Mesenteric fat pad (tissue), 1 donor: ENCODE results near the gene SLC35C1. TPM values are rescaled to one million over a fixed set of nuclear protein-coding genes. Genes with fewer than 3 reads are reported as not detected.
A peak's percentile ranks its signal among the peaks of the same experiment; 100 is the strongest.

Source experiments
- DNase-seq: peaks from one replicate; pipeline ENCODE4 v3.0.0-alpha.2; 2020; ENCODE audit warnings: low spot score
- total RNA-seq: library from RNA; stranded (reverse); fragmentation: NEBNext Ultra II Directional; extraction: Animal tissue kit (Norgen Biotek cat#: 25700); gene quantifications from one replicate; pipeline ENCODE4 v1.2.1, GENCODE V29; 2021
- donor health status: DM: yes; HTN: yes; CAD: no.

SLC35C1 gene
- total RNA-seq, 1 donor from 2014 or later = 81.0 TPM

GRCh38 chr11:45810431-45811108, 5.6 kb downstream of the SLC35C1 start:
- peak; percentile 89 for DNase-seq

- peak; percentile 87 for DNase-seq
Observed at GRCh38 chr11:45811109-45811435, 6.1 kb downstream of the SLC35C1 start.

- DNase-seq = peak; percentile 65
Observed at GRCh38 chr11:45811571-45812290, 6.8 kb downstream of the SLC35C1 start.

GRCh38 chr11:45812581-45813548, 7.9 kb downstream of the SLC35C1 start:
- peak; percentile 68 for DNase-seq

- DNase-seq = peak; percentile 26
Observed at GRCh38 chr11:45815747-45816146, 10.8 kb downstream of the SLC35C1 start.

- no peak for DNase-seq
Observed at GRCh38 chr11:45816614-45817013, 11.7 kb downstream of the SLC35C1 start.

GRCh38 chr11:45817191-45817590, 12.2 kb downstream of the SLC35C1 start:
- DNase-seq = peak; percentile 35

- peak; percentile 55 for DNase-seq
Observed at GRCh38 chr11:45818961-45819605, 14.1 kb downstream of the SLC35C1 start.

- peak; percentile 16 for DNase-seq
Observed at GRCh38 chr11:45820211-45820857, 15.4 kb downstream of the SLC35C1 start.

GRCh38 chr11:45826492-45826891, 21.5 kb downstream of the SLC35C1 start:
- peak; percentile 51 for DNase-seq

GRCh38 chr11:45827123-45827522, 22.2 kb downstream of the SLC35C1 start:
- DNase-seq = no peak

GRCh38 chr11:45828996-45829395, 24.0 kb downstream of the SLC35C1 start:
- no peak for DNase-seq

- no peak for DNase-seq
Observed at GRCh38 chr11:45830596-45830995, 25.6 kb downstream of the SLC35C1 start.

- DNase-seq = peak; percentile 68
Observed at GRCh38 chr11:45832811-45833441, 28.0 kb downstream of the SLC35C1 start.

GRCh38 chr11:45833761-45834160, 28.8 kb downstream of the SLC35C1 start:
- DNase-seq = peak; percentile 71

GRCh38 chr11:45834298-45834756, 29.4 kb downstream of the SLC35C1 start:
- DNase-seq = no peak

- peak; percentile 64 for DNase-seq
Observed at GRCh38 chr11:45839204-45839603, 34.3 kb downstream of the SLC35C1 start.

- peak; percentile 77 for DNase-seq
Observed at GRCh38 chr11:45840251-45840650, 35.3 kb downstream of the SLC35C1 start.

- DNase-seq = peak; percentile 95
Observed at GRCh38 chr11:45843158-45843924, 38.4 kb downstream of the SLC35C1 start.
